Measurements from ENCODE around the gene SPZ1. TPM values are rescaled to one million over a fixed set of nuclear protein-coding genes. Genes with fewer than 3 reads are reported as not detected.
A peak's percentile ranks its signal among the peaks of the same experiment; 100 is the strongest.
"Not testable (repeated sequence)": the region's sequence is repeated elsewhere in the genome, so short reads cannot be mapped to it uniquely, and the experiment has no call there.

The SPZ1 gene
- not detected for total RNA-seq

- Mint-ChIP-seq H3K27me3 (peaks cover 7% of the 10 kb centered on the region), H3K36me3 (ENCODE audit: low read depth) (no peaks in the 10 kb centered on the region), H3K9me3 (no peaks in the 10 kb centered on the region), H3K4me3 (no peak within 1 kb of the TSS), H3K4me1 (peaks cover 7% of the 10 kb centered on the region), H3K27ac (no peak within 1 kb of the TSS)
- ATAC-seq (replicated peaks), result no peak
Observed at GRCh38 chr5:80319702-80320101, at the start of gene SPZ1. TSS of gene SPZ1 (plus strand) at chr5:80320002. CDS start at chr5:80320216, 214 bp downstream.

GRCh38 chr5:80270543-80270942, 49.3 kb upstream of the SPZ1 start:
- not testable (repeated sequence) for H3K27me3 Mint-ChIP-seq; H3K36me3 Mint-ChIP-seq (ENCODE audit: low read depth); H3K9me3 Mint-ChIP-seq
- H3K27ac Mint-ChIP-seq, result peak overlapping the region; percentile 87
- peak overlapping the region; percentile 69 for H3K4me3 Mint-ChIP-seq
- peak; percentile 68 for ATAC-seq (replicated peaks)
- H3K4me1 Mint-ChIP-seq, result peaks cover 17% of the 10 kb centered on the region

- Mint-ChIP-seq H3K27ac (no peak overlapping the region), H3K4me3 (no peak overlapping the region)
- ATAC-seq (replicated peaks), result peak; percentile 54
Observed at GRCh38 chr5:80275347-80275746, 44.5 kb upstream of the SPZ1 start.

GRCh38 chr5:80276186-80276585, 43.6 kb upstream of the SPZ1 start:
- H3K27ac Mint-ChIP-seq, result no peak overlapping the region
- no peak overlapping the region for H3K4me3 Mint-ChIP-seq
- H3K36me3 Mint-ChIP-seq (ENCODE audit: low read depth), result no peaks in the 10 kb centered on the region
- H3K27me3 Mint-ChIP-seq, result no peaks in the 10 kb centered on the region
- no peak for ATAC-seq (replicated peaks)
- no peaks in the 10 kb centered on the region for H3K9me3 Mint-ChIP-seq
- peaks cover 4% of the 10 kb centered on the region for H3K4me1 Mint-ChIP-seq

More at GRCh38 chr5:80275347-80275746, 44.5 kb upstream of the SPZ1 start:
- Mint-ChIP-seq H3K27me3 (no peaks in the 10 kb centered on the region), H3K4me1 (peaks cover 6% of the 10 kb centered on the region), H3K36me3 (ENCODE audit: low read depth) (no peaks in the 10 kb centered on the region), H3K9me3 (peaks cover under 1% of the 10 kb centered on the region)

GRCh38 chr5:80277191-80277590, 42.6 kb upstream of the SPZ1 start:
- Mint-ChIP-seq H3K4me3 (no peak overlapping the region), H3K4me1 (peaks cover 4% of the 10 kb centered on the region), H3K27me3 (no peaks in the 10 kb centered on the region), H3K9me3 (no peaks in the 10 kb centered on the region), H3K27ac (no peak overlapping the region), H3K36me3 (ENCODE audit: low read depth) (no peaks in the 10 kb centered on the region)
- no peak for ATAC-seq (replicated peaks)

- H3K36me3 Mint-ChIP-seq (ENCODE audit: low read depth), result no peaks in the 10 kb centered on the region
- no peaks in the 10 kb centered on the region for H3K27me3 Mint-ChIP-seq
- H3K4me1 Mint-ChIP-seq, result peaks cover 11% of the 10 kb centered on the region
- peak overlapping the region; percentile 37 for H3K27ac Mint-ChIP-seq
- H3K4me3 Mint-ChIP-seq, result no peak overlapping the region
- H3K9me3 Mint-ChIP-seq, result no peaks in the 10 kb centered on the region
- no peak for ATAC-seq (replicated peaks)
Observed at GRCh38 chr5:80282054-80282453, 37.7 kb upstream of the SPZ1 start.

GRCh38 chr5:80283360-80283759, 36.4 kb upstream of the SPZ1 start:
- peaks cover 11% of the 10 kb centered on the region for H3K4me1 Mint-ChIP-seq
- peak overlapping the region; percentile 83 for H3K27ac Mint-ChIP-seq
- peak overlapping the region; percentile 50 for H3K4me3 Mint-ChIP-seq

GRCh38 chr5:80284720-80285119, 35.1 kb upstream of the SPZ1 start:
- H3K36me3 Mint-ChIP-seq (ENCODE audit: low read depth), result no peaks in the 10 kb centered on the region
- H3K9me3 Mint-ChIP-seq, result no peaks in the 10 kb centered on the region
- H3K4me1 Mint-ChIP-seq, result peaks cover 11% of the 10 kb centered on the region
- peak; percentile 80 for ATAC-seq (replicated peaks)
- no peaks in the 10 kb centered on the region for H3K27me3 Mint-ChIP-seq
- peak overlapping the region; percentile 51 for H3K4me3 Mint-ChIP-seq
- peak overlapping the region; percentile 36 for H3K27ac Mint-ChIP-seq

More at GRCh38 chr5:80283360-80283759, 36.4 kb upstream of the SPZ1 start:
- peak; percentile 68 for ATAC-seq (replicated peaks)
- Mint-ChIP-seq H3K36me3 (ENCODE audit: low read depth) (no peaks in the 10 kb centered on the region), H3K27me3 (no peaks in the 10 kb centered on the region), H3K9me3 (no peaks in the 10 kb centered on the region)

- no peak overlapping the region for H3K4me3 Mint-ChIP-seq
- no peak for ATAC-seq (replicated peaks)
- no peaks in the 10 kb centered on the region for H3K9me3 Mint-ChIP-seq
- no peaks in the 10 kb centered on the region for H3K36me3 Mint-ChIP-seq (ENCODE audit: low read depth)
- no peak overlapping the region for H3K27ac Mint-ChIP-seq
- H3K27me3 Mint-ChIP-seq, result no peaks in the 10 kb centered on the region
- H3K4me1 Mint-ChIP-seq, result peaks cover 8% of the 10 kb centered on the region
Observed at GRCh38 chr5:80288177-80288576, 31.6 kb upstream of the SPZ1 start.

GRCh38 chr5:80289320-80289719, 30.5 kb upstream of the SPZ1 start:
- Mint-ChIP-seq H3K27me3 (no peaks in the 10 kb centered on the region), H3K36me3 (ENCODE audit: low read depth) (no peaks in the 10 kb centered on the region), H3K9me3 (no peaks in the 10 kb centered on the region), H3K27ac (no peak overlapping the region), H3K4me1 (peaks cover 5% of the 10 kb centered on the region), H3K4me3 (no peak overlapping the region)
- no peak for ATAC-seq (replicated peaks)

- Mint-ChIP-seq H3K4me1 (no peaks in the 10 kb centered on the region), H3K36me3 (ENCODE audit: low read depth) (no peaks in the 10 kb centered on the region), H3K27me3 (no peaks in the 10 kb centered on the region), H3K4me3 (no peak overlapping the region), H3K9me3 (no peaks in the 10 kb centered on the region), H3K27ac (no peak overlapping the region)
- ATAC-seq (replicated peaks), result no peak
Observed at GRCh38 chr5:80291761-80292160, 28.0 kb upstream of the SPZ1 start.

GRCh38 chr5:80296121-80296520, 23.7 kb upstream of the SPZ1 start:
- H3K4me3 Mint-ChIP-seq, result no peak overlapping the region
- no peak for ATAC-seq (replicated peaks)
- H3K36me3 Mint-ChIP-seq (ENCODE audit: low read depth), result no peaks in the 10 kb centered on the region
- no peak overlapping the region for H3K27ac Mint-ChIP-seq
- no peaks in the 10 kb centered on the region for H3K4me1 Mint-ChIP-seq
- H3K9me3 Mint-ChIP-seq, result no peaks in the 10 kb centered on the region
- H3K27me3 Mint-ChIP-seq, result no peaks in the 10 kb centered on the region

- Mint-ChIP-seq H3K27me3 (no peaks in the 10 kb centered on the region), H3K36me3 (ENCODE audit: low read depth) (no peaks in the 10 kb centered on the region), H3K27ac (no peak overlapping the region), H3K9me3 (no peaks in the 10 kb centered on the region), H3K4me3 (no peak overlapping the region), H3K4me1 (no peaks in the 10 kb centered on the region)
- no peak for ATAC-seq (replicated peaks)
Observed at GRCh38 chr5:80299601-80300000, 20.2 kb upstream of the SPZ1 start.

- no peaks in the 10 kb centered on the region for H3K4me1 Mint-ChIP-seq
- no peaks in the 10 kb centered on the region for H3K9me3 Mint-ChIP-seq
- H3K36me3 Mint-ChIP-seq (ENCODE audit: low read depth), result no peaks in the 10 kb centered on the region
- H3K27ac Mint-ChIP-seq, result no peak overlapping the region
- H3K27me3 Mint-ChIP-seq, result no peaks in the 10 kb centered on the region
- no peak for ATAC-seq (replicated peaks)
- no peak overlapping the region for H3K4me3 Mint-ChIP-seq
Observed at GRCh38 chr5:80300125-80300524, 19.7 kb upstream of the SPZ1 start.

GRCh38 chr5:80300796-80301195, 19.0 kb upstream of the SPZ1 start:
- H3K4me1 Mint-ChIP-seq; ATAC-seq (replicated peaks); H3K9me3 Mint-ChIP-seq; H3K36me3 Mint-ChIP-seq (ENCODE audit: low read depth); H3K4me3 Mint-ChIP-seq; H3K27me3 Mint-ChIP-seq; H3K27ac Mint-ChIP-seq: not testable (repeated sequence)

- H3K27me3 Mint-ChIP-seq; ATAC-seq (replicated peaks); H3K4me3 Mint-ChIP-seq; H3K9me3 Mint-ChIP-seq; H3K36me3 Mint-ChIP-seq (ENCODE audit: low read depth); H3K4me1 Mint-ChIP-seq; H3K27ac Mint-ChIP-seq: not testable (repeated sequence)
Observed at GRCh38 chr5:80301342-80301741, 18.5 kb upstream of the SPZ1 start.
